Neural progenitor cell (in vitro differentiated cells): ENCODE results near the gene ZP2. TPM values are rescaled to one million over a fixed set of nuclear protein-coding genes. Genes with fewer than 3 reads are reported as not detected.

ENCODE experiments used
- DNase-seq: peaks from one replicate; pipeline ENCODE4 v3.0.0-alpha.2; 2016; ENCODE audit warnings: low spot score
- H2AFZ ChIP-seq: fragments of 200-600 bp; sonication (generic); replicated peaks from 2 replicates; pipeline ENCODE4 v1.6.1; 2016; ENCODE audit warnings: antibody characterized with exemption
- H3F3A ChIP-seq: fragments of 200-600 bp; sonication (generic); 2 replicates; pipeline ENCODE4 v1.6.1; 2016; ENCODE audit warnings: antibody characterized with exemption, low read depth
- H3K27ac ChIP-seq: fragments of 200-600 bp; sonication (generic); 2 replicates; pipeline ENCODE4 v1.5.1; 2016; ENCODE audit warnings: mild to moderate bottlenecking
- H3K27me3 ChIP-seq: fragments of 200-600 bp; sonication (generic); 2 replicates; pipeline ENCODE4 v1.6.1; 2016; ENCODE audit warnings: mild to moderate bottlenecking, moderate library complexity
- H3K36me3 ChIP-seq: fragments of 200-600 bp; sonication (generic); 2 replicates; pipeline ENCODE4 v1.5.1; 2016
- H3K4me1 ChIP-seq: fragments of 200-600 bp; sonication (generic); 2 replicates; pipeline ENCODE4 v1.6.1; 2016; ENCODE audit warnings: mixed run types
- H3K4me2 ChIP-seq: fragments of 200-600 bp; sonication (generic); 2 replicates; pipeline ENCODE4 v1.6.1; 2016
- H3K4me3 ChIP-seq: fragments of 200-600 bp; sonication (generic); 2 replicates; pipeline ENCODE4 v1.5.1; 2016
- H3K79me2 ChIP-seq: fragments of 200-600 bp; sonication (generic); 2 replicates; pipeline ENCODE4 v1.6.1; 2016; ENCODE audit warnings: low read depth
- H3K9ac ChIP-seq: fragments of 200-600 bp; sonication (generic); 2 replicates; pipeline ENCODE4 v1.6.1; 2016
- H3K9me3 ChIP-seq: fragments of 200-600 bp; sonication (generic); 2 replicates; pipeline ENCODE4 v1.5.1; 2016; ENCODE audit warnings: low read depth
- H4K20me1 ChIP-seq: fragments of 200-600 bp; sonication (generic); 2 replicates; pipeline ENCODE4 v1.6.1; 2016; ENCODE audit warnings: low read depth
- H3K27ac Mint-ChIP-seq: 3 replicates; pipeline ENCODE4 v1.8.0; 2021; ENCODE audit warnings: mixed read lengths
- H3K27me3 Mint-ChIP-seq: 2 replicates; pipeline ENCODE4 v1.8.0; 2022; ENCODE audit warnings: low read depth, mild to moderate bottlenecking, inconsistent platforms, moderate library complexity, mixed read lengths; ENCODE audit not compliant: insufficient read depth
- H3K36me3 Mint-ChIP-seq: 3 replicates; pipeline ENCODE4 v1.8.0; 2021; ENCODE audit warnings: mixed read lengths
- H3K4me1 Mint-ChIP-seq: 3 replicates; pipeline ENCODE4 v1.8.0; 2021; ENCODE audit warnings: mixed read lengths
- H3K4me3 Mint-ChIP-seq: 3 replicates; pipeline ENCODE4 v1.8.0; 2021; ENCODE audit warnings: mild to moderate bottlenecking, moderate library complexity, mixed read lengths
- H3K9me3 Mint-ChIP-seq: 3 replicates; pipeline ENCODE4 v1.8.0; 2020; ENCODE audit warnings: mixed read lengths
- CTCF ChIP-seq: fragments of 200-600 bp; sonication (generic); IDR thresholded peaks from 2 replicates; pipeline ENCODE4 v1.5.1; 2017; ENCODE audit warnings: antibody characterized with exemption, mild to moderate bottlenecking
- EZH2 ChIP-seq: fragments of 200-600 bp; sonication (generic); IDR thresholded peaks from 2 replicates; pipeline ENCODE4 v1.6.1; 2017; ENCODE audit warnings: antibody characterized with exemption, mild to moderate bottlenecking, moderate library complexity
- EZH2phosphoT487 ChIP-seq: fragments of 200-600 bp; sonication (generic); IDR thresholded peaks from 2 replicates; pipeline ENCODE4 v1.6.1; 2017; ENCODE audit warnings: antibody characterized with exemption
- total RNA-seq: library from RNA; depleted of rRNA; stranded (reverse); fragments of >200 nt; gene quantifications from 2 replicates; pipeline ENCODE4 v1.2.3, GENCODE V29; 2015; ENCODE audit warnings: low replicate concordance

Gene ZP2
- total RNA-seq = not detected in 2 replicates

- H3K27ac ChIP-seq = no peak within 1 kb of the TSS
- Mint-ChIP-seq H3K36me3 (no peaks in the 10 kb centered on the region), H3K4me1 (no peaks in the 10 kb centered on the region), H3K27ac (peak within 1 kb of the TSS; percentile 57), H3K9me3 (peaks cover 2% of the 10 kb centered on the region), H3K27me3 (peaks cover 2% of the 10 kb centered on the region), H3K4me3 (no peak within 1 kb of the TSS)
- H3F3A ChIP-seq = no peaks in the 10 kb centered on the region
- no peak within 1 kb of the TSS for H3K4me3 ChIP-seq
- no peaks in the 10 kb centered on the region for H3K36me3 ChIP-seq
- H3K9ac ChIP-seq = no peak within 1 kb of the TSS
- H3K79me2 ChIP-seq = no peaks in the 10 kb centered on the region
- H3K9me3 ChIP-seq = no peaks in the 10 kb centered on the region
- TF ChIP-seq EZH2phosphoT487 = no peak
- TF ChIP-seq CTCF = no peak
- TF ChIP-seq EZH2 = no peak
- no peak for DNase-seq
- H3K27me3 ChIP-seq = no peaks in the 10 kb centered on the region
- no peaks in the 10 kb centered on the region for H4K20me1 ChIP-seq
- no peak within 1 kb of the TSS for H3K4me2 ChIP-seq
- no peak within 1 kb of the TSS for H2AFZ ChIP-seq
- no peaks in the 10 kb centered on the region for H3K4me1 ChIP-seq
These were observed at the start of gene ZP2 for GRCh38 chr16:21211486-21211885. Gene ZP2, minus strand, starts transcription at chr16:21211574. Its CDS starts 27 bp downstream, at chr16:21211547.

DNA sequence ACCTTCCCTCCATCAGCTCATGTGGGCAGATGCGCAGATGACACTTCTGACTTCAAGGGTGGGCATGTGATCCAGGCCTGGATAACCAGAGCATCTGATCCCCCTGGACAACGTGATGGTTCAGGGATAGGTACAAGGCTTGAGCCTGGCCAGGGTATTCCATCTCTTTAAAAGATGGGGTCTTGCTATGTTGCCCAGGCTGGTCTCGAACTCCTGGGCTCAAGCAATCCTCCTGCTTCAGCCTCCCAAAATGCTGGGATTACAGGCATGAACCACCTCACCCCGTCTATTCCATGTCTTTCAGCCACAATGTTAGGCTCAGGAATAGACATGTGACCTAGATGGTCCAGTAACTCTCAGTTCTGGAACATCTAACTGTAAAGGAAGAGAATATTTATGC is 45.9 kb upstream of the ZP2 start:
- Histone ChIP-seq H3F3A (no peaks in the 10 kb centered on the region), H3K4me3 (no peak overlapping the region), H3K9ac (no peak overlapping the region), H3K27me3 (no peaks in the 10 kb centered on the region), H3K4me1 (no peaks in the 10 kb centered on the region), H3K79me2 (no peaks in the 10 kb centered on the region), H2AFZ (no peak overlapping the region), H4K20me1 (no peaks in the 10 kb centered on the region), H3K9me3 (no peaks in the 10 kb centered on the region), H3K27ac (no peak overlapping the region), H3K4me2 (no peak overlapping the region), H3K36me3 (no peaks in the 10 kb centered on the region)
- H3K4me1 Mint-ChIP-seq = peaks cover 6% of the 10 kb centered on the region
- H3K36me3 Mint-ChIP-seq = no peaks in the 10 kb centered on the region
- no peak overlapping the region for H3K27ac Mint-ChIP-seq
- DNase-seq = no peak
- TF ChIP-seq EZH2phosphoT487 (no peak), CTCF (no peak), EZH2 (no peak)
- no peak overlapping the region for H3K4me3 Mint-ChIP-seq
- H3K9me3 Mint-ChIP-seq = no peaks in the 10 kb centered on the region
- peaks cover 10% of the 10 kb centered on the region for H3K27me3 Mint-ChIP-seq

- Histone ChIP-seq H3K79me2 (no peaks in the 10 kb centered on the region), H4K20me1 (no peaks in the 10 kb centered on the region), H3K27me3 (no peaks in the 10 kb centered on the region), H3K27ac (no peak overlapping the region), H3K9ac (no peak overlapping the region), H3K4me2 (no peak overlapping the region), H3K36me3 (no peaks in the 10 kb centered on the region), H3K4me1 (no peaks in the 10 kb centered on the region), H3K9me3 (no peaks in the 10 kb centered on the region), H2AFZ (no peak overlapping the region), H3K4me3 (no peak overlapping the region), H3F3A (no peaks in the 10 kb centered on the region)
- DNase-seq = no peak
- no peaks in the 10 kb centered on the region for H3K9me3 Mint-ChIP-seq
- H3K4me1 Mint-ChIP-seq = peaks cover 6% of the 10 kb centered on the region
- H3K27me3 Mint-ChIP-seq = peaks cover 10% of the 10 kb centered on the region
- TF ChIP-seq EZH2phosphoT487 (no peak), EZH2 (no peak)
- no peak overlapping the region for H3K4me3 Mint-ChIP-seq
- H3K36me3 Mint-ChIP-seq = no peaks in the 10 kb centered on the region
- no peak overlapping the region for H3K27ac Mint-ChIP-seq
These were observed 45.3 kb upstream of the ZP2 start for GRCh38 chr16:21256636-21257035.

- Mint-ChIP-seq H3K9me3 (no peaks in the 10 kb centered on the region), H3K27ac (no peak overlapping the region), H3K36me3 (no peaks in the 10 kb centered on the region), H3K4me3 (no peak overlapping the region), H3K4me1 (no peaks in the 10 kb centered on the region), H3K27me3 (peaks cover 12% of the 10 kb centered on the region)
- DNase-seq = no peak
- Histone ChIP-seq H2AFZ (no peak overlapping the region), H3K79me2 (no peaks in the 10 kb centered on the region), H3K27me3 (no peaks in the 10 kb centered on the region), H3K9ac (no peak overlapping the region), H3K4me3 (no peak overlapping the region), H3F3A (no peaks in the 10 kb centered on the region), H3K9me3 (no peaks in the 10 kb centered on the region), H3K4me2 (no peak overlapping the region), H4K20me1 (no peaks in the 10 kb centered on the region), H3K4me1 (no peaks in the 10 kb centered on the region), H3K27ac (no peak overlapping the region), H3K36me3 (no peaks in the 10 kb centered on the region)
- TF ChIP-seq EZH2 = no peak
- TF ChIP-seq CTCF = no peak
- TF ChIP-seq EZH2phosphoT487 = no peak
These were observed 42.1 kb upstream of the ZP2 start for GRCh38 chr16:21253470-21253869.
